ENCODE data around the gene LRRC8E.
A peak's percentile ranks its signal among the peaks of the same experiment; 100 is the strongest.

The LRRC8E gene

GRCh38 chr19:7868671-7869452 is 19.4 kb upstream of the LRRC8E start:
- DNase-seq, result no peak

DNA sequence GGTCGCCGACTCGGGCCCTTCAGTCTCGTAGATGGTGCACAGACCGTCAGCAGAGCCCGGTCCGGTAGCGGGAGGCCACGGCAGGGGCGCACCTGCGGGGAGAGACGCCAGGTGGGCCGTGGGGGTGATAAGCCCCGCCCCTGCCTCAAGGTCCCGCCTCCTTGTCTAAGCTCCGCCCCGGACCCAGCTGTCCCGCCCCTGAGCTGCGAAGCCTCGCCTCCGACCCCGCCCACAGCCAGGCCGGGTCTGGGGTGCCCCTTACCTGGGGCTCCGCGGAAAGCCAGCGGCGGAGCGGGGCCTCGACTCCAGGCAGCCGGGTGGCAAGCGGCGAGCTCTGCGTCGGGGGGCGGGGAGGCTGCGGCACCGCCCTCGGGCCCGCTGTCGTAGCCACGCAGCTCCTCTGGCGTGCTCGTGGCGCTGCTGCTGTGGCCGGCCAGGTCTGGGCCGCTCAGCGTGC is 18.8 kb upstream of the LRRC8E start:
- DNase-seq, result no peak

GRCh38 chr19:7869910-7870511 is 18.3 kb upstream of the LRRC8E start:
- DNase-seq, result no peak

GRCh38 chr19:7870571-7871436 is 17.5 kb upstream of the LRRC8E start:
- no peak for DNase-seq

GRCh38 chr19:7871437-7872305 is 16.6 kb upstream of the LRRC8E start:
- no peak for DNase-seq

DNA sequence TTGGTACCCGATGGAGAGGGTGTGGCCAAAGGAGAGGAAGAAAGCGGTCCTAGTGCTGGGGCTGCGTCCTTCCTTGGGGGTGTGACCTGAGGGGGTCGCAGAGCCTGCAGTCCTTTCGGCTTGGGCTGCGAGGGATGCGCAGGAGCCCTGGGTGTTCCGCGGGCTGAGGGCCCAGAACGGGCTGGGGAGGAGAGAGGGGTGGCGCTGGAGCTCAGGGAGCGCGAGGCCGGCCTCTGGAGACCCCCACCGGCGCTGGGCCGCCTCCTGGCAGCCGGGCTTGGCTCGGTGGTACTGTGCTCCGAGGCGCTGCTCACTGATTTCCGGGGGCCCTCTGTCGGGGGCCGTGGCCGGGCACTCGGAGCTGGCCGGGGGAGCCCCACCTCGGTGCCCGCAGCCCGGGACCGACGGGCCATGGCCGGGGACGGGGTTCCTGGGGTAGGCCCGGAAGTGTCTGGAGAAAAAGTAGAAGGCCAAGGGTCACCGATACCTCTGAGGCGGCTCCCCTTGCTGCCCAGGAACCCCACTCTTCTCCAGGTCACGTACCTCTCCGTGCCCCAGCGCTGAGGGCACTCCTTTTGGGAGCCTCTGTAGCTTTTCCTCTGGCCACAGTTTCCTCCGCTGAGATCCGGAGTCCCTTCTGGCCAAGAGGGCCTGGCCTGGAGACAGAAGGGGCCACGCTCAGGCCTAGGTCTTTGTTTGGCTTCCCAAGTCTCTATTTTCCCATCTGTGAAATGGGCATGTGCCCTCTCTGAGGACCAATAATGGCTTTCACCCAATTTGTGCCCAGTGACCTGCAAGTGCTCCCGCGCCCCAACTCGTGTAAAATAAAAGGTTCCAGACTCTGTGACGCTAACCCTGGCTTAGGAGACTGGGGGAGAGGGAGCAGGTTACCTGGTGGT is 15.8 kb upstream of the LRRC8E start:
- no peak for DNase-seq

GRCh38 chr19:7873304-7874075 is 14.8 kb upstream of the LRRC8E start:
- DNase-seq, result no peak

GRCh38 chr19:7874076-7874896 is 14.0 kb upstream of the LRRC8E start, which contains the start of gene PRR36:
TSS of gene PRR36 (minus strand) at chr19:7874390. CDS start at chr19:7873689, 701 bp downstream.
- DNase-seq, result peak; percentile 85

DNA sequence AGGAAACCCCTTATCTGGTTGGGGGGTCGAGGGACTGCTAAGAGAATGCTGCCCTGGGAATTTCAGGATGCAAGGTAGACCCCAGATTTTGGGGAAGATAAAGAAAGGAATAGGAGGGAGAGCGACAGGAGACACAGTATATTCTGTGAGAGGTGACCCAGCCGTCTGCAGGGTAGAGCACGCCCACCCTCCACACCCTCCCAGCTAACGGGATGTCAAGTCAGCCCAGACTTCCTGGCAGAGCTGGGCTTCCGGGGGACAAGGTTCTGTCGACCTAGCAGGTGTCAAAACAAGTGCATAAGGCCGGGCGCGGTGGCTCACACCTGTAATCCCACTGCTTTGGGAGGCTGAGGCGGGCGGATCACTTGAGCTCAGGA is 13.4 kb upstream of the LRRC8E start:
- no peak for DNase-seq

DNA sequence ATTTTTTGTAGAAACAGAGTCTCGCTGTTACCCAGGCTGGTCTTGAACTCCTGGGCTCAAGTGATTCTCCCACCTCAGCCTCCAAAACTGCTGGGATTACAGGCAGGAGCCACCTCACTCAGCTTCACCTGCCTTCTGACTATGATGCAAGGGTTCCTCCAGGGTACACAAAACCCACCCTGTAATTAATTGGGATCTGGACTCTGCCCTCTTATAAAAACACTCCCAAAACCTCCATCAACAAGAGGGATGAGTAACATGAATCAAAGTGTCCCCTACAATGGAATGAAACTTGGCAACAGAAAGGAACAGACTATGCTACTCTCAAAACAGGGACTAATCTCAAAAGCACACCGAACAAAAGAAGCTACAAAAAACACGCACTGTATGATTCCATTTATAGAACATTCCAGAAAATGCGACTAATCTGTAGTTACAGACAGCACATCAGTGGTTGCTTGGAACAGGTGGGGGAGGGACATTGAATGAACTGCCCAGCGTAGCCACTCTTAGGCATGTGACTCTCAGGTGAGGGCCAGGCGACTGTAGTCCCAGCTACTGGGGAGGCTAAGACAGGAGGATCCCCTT is 11.0 kb upstream of the LRRC8E start:
- no peak for DNase-seq

DNA sequence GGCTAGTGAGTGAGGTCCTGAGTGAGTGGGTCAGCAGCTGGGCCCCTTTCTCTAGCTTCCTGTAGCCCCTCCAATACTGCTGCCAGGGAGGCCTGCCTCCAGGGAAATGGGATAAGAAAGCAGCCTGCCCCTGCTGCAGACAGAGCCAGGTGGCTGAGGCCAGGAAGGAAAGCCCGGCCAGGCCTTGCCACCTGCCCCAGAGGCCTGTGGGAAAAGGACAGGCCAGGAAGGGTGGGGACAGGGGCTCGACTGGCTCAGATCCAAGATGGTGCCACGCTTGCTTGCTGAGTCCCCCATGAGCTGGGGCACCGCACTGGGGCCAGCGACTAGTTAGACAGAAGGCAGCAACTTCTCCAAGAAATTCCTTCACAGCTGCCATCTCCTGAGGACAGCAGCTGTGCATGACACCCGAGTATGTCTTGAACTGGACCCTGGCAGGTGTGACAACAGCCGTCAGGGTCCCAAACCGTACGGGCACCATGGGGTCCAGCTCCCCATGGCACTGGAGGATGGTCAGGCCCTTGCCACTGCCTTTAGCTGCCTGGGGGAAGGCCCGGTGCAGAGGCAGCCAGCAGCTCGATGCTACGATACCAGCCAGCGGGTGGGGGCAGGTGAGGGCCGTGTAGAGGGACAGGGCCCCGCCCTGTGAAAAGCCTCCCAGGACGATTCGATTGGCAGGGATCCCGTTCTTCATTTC is 9.1 kb upstream of the LRRC8E start:
- no peak for DNase-seq

GRCh38 chr19:7879836-7880235 is 8.5 kb upstream of the LRRC8E start:
- DNase-seq, result no peak

DNA sequence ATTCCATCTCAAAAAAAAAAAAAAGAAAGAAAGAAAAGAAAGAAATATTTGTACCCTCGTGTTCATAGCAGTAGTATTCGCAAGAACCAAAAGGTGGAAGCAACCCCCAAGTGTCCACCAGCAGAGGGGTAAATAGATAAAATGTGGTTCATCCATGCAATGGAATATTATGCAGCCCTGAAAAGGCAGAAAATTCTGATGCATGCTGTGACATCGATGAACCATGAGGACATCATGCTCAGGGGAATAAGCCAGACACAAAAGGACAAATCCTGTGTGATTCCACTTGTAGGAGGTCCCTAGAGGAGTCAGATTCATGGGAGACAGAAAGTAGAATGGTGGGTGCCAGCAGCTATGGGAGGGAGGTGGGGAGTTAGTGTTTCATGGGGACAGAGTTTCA is 6.4 kb upstream of the LRRC8E start:
- no peak for DNase-seq

DNA sequence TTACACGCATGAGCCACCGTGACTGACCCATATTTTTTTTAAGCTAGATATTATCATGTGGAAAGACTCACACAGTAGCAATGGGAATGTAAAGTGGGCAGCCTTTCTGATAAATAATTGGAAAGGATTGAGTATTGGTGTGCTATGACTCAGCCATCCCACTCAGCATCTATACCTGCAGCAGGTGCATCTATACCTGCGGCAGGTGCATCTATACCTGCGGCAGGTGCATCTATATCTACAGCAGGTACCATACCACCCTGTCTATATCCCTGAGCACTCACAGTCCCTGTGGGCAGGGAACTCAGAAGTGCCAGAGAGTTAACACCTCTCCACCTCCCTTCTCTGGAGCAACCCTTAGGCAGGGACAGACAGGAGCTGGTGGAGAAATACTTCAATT is 5.2 kb upstream of the LRRC8E start:
- DNase-seq, result no peak

GRCh38 chr19:7883796-7884570 is 4.3 kb upstream of the LRRC8E start:
- DNase-seq, result no peak

GRCh38 chr19:7885818-7886217 is 2.5 kb upstream of the LRRC8E start:
- no peak for DNase-seq

- DNase-seq, result no peak
Observed at GRCh38 chr19:7887408-7888144, 734 bp upstream of the LRRC8E start.

Data from DMS79 treated with DMSO at 0.1 percent for 48 hours (cell line).